Measurements from ENCODE around the gene MBNL1. TPM values are rescaled to one million over a fixed set of nuclear protein-coding genes. Genes with fewer than 3 reads are reported as not detected.

Gene MBNL1
- polyA plus RNA-seq, 1 donor from 2014 or later: 12.7 TPM

GRCh38 chr3:152309535-152310307, 41.0 kb downstream of the MBNL1 start:
- H3K27ac ChIP-seq (ENCODE audit: low read length): no peak overlapping the region
- no peaks in the 10 kb centered on the region for H3K36me3 ChIP-seq (ENCODE audit: insufficient read depth, low read length)
- TF ChIP-seq MXI1 (conservative IDR thresholded peaks at IDR 0.05; ENCODE audit: poor library complexity, severe bottlenecking) (no peak), REST (IDR thresholded peaks at IDR 0.05; ENCODE audit: borderline replicate concordance) (no peak), TAF1 (IDR thresholded peaks at IDR 0.05; ENCODE audit: low read depth) (no peak), EP300 (conservative IDR thresholded peaks at IDR 0.05; ENCODE audit: poor library complexity, severe bottlenecking) (no peak), SMC3 (conservative IDR thresholded peaks at IDR 0.05; ENCODE audit: poor library complexity) (no peak), POLR2AphosphoS5 (IDR thresholded peaks at IDR 0.05) (no peak), RAD21 (conservative IDR thresholded peaks at IDR 0.05) (no peak), CTCF (IDR thresholded peaks at IDR 0.05; ENCODE audit: poor library complexity, severe bottlenecking) (no peak), EZH2 (IDR thresholded peaks at IDR 0.05; ENCODE audit: borderline replicate concordance, insufficient read depth, low read length, poor library complexity, severe bottlenecking) (no peak)
- H3K9me2 ChIP-seq (ENCODE audit: insufficient read depth, low read length): no peaks in the 10 kb centered on the region
- H2AFZ ChIP-seq (ENCODE audit: low read depth, low read length): no peak overlapping the region
- H3K4me2 ChIP-seq (ENCODE audit: low read length): no peak overlapping the region
- H3K9me3 ChIP-seq (ENCODE audit: low read length): no peaks in the 10 kb centered on the region
- H3K79me2 ChIP-seq (replicated peaks; ENCODE audit: insufficient read depth, low read length): peaks cover 7% of the 10 kb centered on the region
- no peaks in the 10 kb centered on the region for H3F3A ChIP-seq (ENCODE audit: insufficient read depth, low read length, poor library complexity, severe bottlenecking)
- no peaks in the 10 kb centered on the region for H3K27me3 ChIP-seq (ENCODE audit: insufficient read depth, low read depth, low read length)
- H4K20me1 ChIP-seq (ENCODE audit: insufficient read depth): no peaks in the 10 kb centered on the region
- H3K9ac ChIP-seq (ENCODE audit: low read length): no peak overlapping the region
- no peak overlapping the region for H3K4me3 ChIP-seq (ENCODE audit: low read length)

GRCh38 chr3:152313430-152313829, 44.7 kb downstream of the MBNL1 start:
- Histone ChIP-seq H2AFZ (ENCODE audit: low read depth, low read length) (no peak overlapping the region), H4K20me1 (ENCODE audit: insufficient read depth) (no peaks in the 10 kb centered on the region), H3K79me2 (replicated peaks; ENCODE audit: insufficient read depth, low read length) (peaks cover 11% of the 10 kb centered on the region), H3K36me3 (ENCODE audit: insufficient read depth, low read length) (no peaks in the 10 kb centered on the region), H3K4me3 (ENCODE audit: low read length) (no peak overlapping the region), H3K9me3 (ENCODE audit: low read length) (no peaks in the 10 kb centered on the region), H3K27me3 (ENCODE audit: insufficient read depth, low read depth, low read length) (no peaks in the 10 kb centered on the region), H3F3A (ENCODE audit: insufficient read depth, low read length, poor library complexity, severe bottlenecking) (peaks cover 4% of the 10 kb centered on the region), H3K9me2 (ENCODE audit: insufficient read depth, low read length) (no peaks in the 10 kb centered on the region), H3K4me2 (ENCODE audit: low read length) (no peak overlapping the region), H3K27ac (ENCODE audit: low read length) (no peak overlapping the region), H3K9ac (ENCODE audit: low read length) (no peak overlapping the region)
- TF ChIP-seq TAF1 (IDR thresholded peaks at IDR 0.05; ENCODE audit: low read depth): no peak
- no peak for TF ChIP-seq MXI1 (conservative IDR thresholded peaks at IDR 0.05; ENCODE audit: poor library complexity, severe bottlenecking)
- no peak for TF ChIP-seq EP300 (conservative IDR thresholded peaks at IDR 0.05; ENCODE audit: poor library complexity, severe bottlenecking)
- no peak for TF ChIP-seq EZH2 (IDR thresholded peaks at IDR 0.05; ENCODE audit: borderline replicate concordance, insufficient read depth, low read length, poor library complexity, severe bottlenecking)
- TF ChIP-seq POLR2AphosphoS5 (IDR thresholded peaks at IDR 0.05): no peak
- TF ChIP-seq CTCF (IDR thresholded peaks at IDR 0.05; ENCODE audit: poor library complexity, severe bottlenecking): no peak
- no peak for TF ChIP-seq REST (IDR thresholded peaks at IDR 0.05; ENCODE audit: borderline replicate concordance)
- no peak for TF ChIP-seq RAD21 (conservative IDR thresholded peaks at IDR 0.05)
- TF ChIP-seq SMC3 (conservative IDR thresholded peaks at IDR 0.05; ENCODE audit: poor library complexity): no peak

Measured in neural cell (in vitro differentiated cells).